AG10803 (cell line): ENCODE data around the gene MAB21L4.

Source experiments
- DNase-seq: peaks from one replicate; pipeline ENCODE4 v3.0.0; 2010; ENCODE audit warnings: low read depth
- H3K4me3 ChIP-seq: 2 replicates; pipeline ENCODE4 v1.5.1; 2011; ENCODE audit warnings: mild to moderate bottlenecking, low read length, control low read depth
- CTCF ChIP-seq: conservative IDR thresholded peaks from 2 replicates; pipeline ENCODE4 v1.5.1; 2011; ENCODE audit warnings: mild to moderate bottlenecking, low read length, control low read depth, inconsistent platforms

Gene MAB21L4

GRCh38 chr2:240877460-240878340, 18.3 kb downstream of the MAB21L4 start:
- no peak for TF ChIP-seq CTCF
- no peak overlapping the region for H3K4me3 ChIP-seq
- no peak for DNase-seq

- no peak for TF ChIP-seq CTCF
- no peak overlapping the region for H3K4me3 ChIP-seq
- no peak for DNase-seq
These were observed 19.3 kb downstream of the MAB21L4 start for GRCh38 chr2:240876475-240877251.

GRCh38 chr2:240876035-240876474, 19.9 kb downstream of the MAB21L4 start:
- TF ChIP-seq CTCF: no peak
- H3K4me3 ChIP-seq: no peak overlapping the region
- DNase-seq: no peak

- no peak overlapping the region for H3K4me3 ChIP-seq
- no peak for TF ChIP-seq CTCF
- DNase-seq: no peak
These were observed 20.5 kb downstream of the MAB21L4 start for GRCh38 chr2:240875228-240876034.

GRCh38 chr2:240874715-240875227, 21.2 kb downstream of the MAB21L4 start:
- TF ChIP-seq CTCF: no peak
- DNase-seq: no peak
- no peak overlapping the region for H3K4me3 ChIP-seq

GRCh38 chr2:240873805-240874714, 21.9 kb downstream of the MAB21L4 start:
- no peak for DNase-seq
- no peak overlapping the region for H3K4me3 ChIP-seq

More at GRCh38 chr2:240873805-240874714, 21.9 kb downstream of the MAB21L4 start:
- no peak for TF ChIP-seq CTCF
